Stimulated activated CD4-positive, alpha-beta T cell treated with anti-CD3 and anti-CD28 coated beads, Interleukin-4, amount 100 ng/mL, for 48 hours (primary cell): Measurements from ENCODE around the gene OTOF.

Experiments used
- DNase-seq, 2 donors: peaks; one replicate each; pipeline ENCODE4 v3.0.0-alpha.2; 2020; ENCODE audit warnings: low read depth in 2 of 2

OTOF gene

GRCh38 chr2:26412091-26412673, 65.7 kb downstream of the OTOF start:
- DNase-seq, result peak in 1 of 2 donors; percentile 3

GRCh38 chr2:26411419-26411818, 66.5 kb downstream of the OTOF start:
- no peak for DNase-seq

- no peak for DNase-seq
These were observed 67.1 kb downstream of the OTOF start for GRCh38 chr2:26410764-26411243.

- DNase-seq, result no peak
These were observed 68.1 kb downstream of the OTOF start for GRCh38 chr2:26409785-26410184.

GRCh38 chr2:26407526-26407925, 70.4 kb downstream of the OTOF start:
- no peak for DNase-seq
